ES-I3 (cell line): ENCODE data around the gene SMOC1.

Experiments
- H3K36me3 ChIP-seq: 2 replicates; pipeline ENCODE4 v1.6.1; 2013; ENCODE audit warnings: mild to moderate bottlenecking, low read length, control low read depth, moderate library complexity; ENCODE audit not compliant: insufficient read depth
- H3K4me1 ChIP-seq: 2 replicates; pipeline ENCODE4 v1.6.1; 2013; ENCODE audit warnings: mild to moderate bottlenecking, control low read depth, low read length; ENCODE audit not compliant: insufficient read depth
- H3K9ac ChIP-seq: 2 replicates; pipeline ENCODE4 v1.6.1; 2013; ENCODE audit warnings: low read depth, mild to moderate bottlenecking, low read length, moderate library complexity
- H3K9me3 ChIP-seq: 2 replicates; pipeline ENCODE4 v1.6.1; 2013; ENCODE audit warnings: mild to moderate bottlenecking, low read length, moderate library complexity; ENCODE audit not compliant: control insufficient read depth, insufficient read depth

Gene SMOC1

GRCh38 chr14:69876848-69877306 is 2.3 kb upstream of the SMOC1 start:
- Histone ChIP-seq H3K4me1 (no peaks in the 10 kb centered on the region), H3K9ac (no peak overlapping the region), H3K36me3 (no peaks in the 10 kb centered on the region), H3K9me3 (no peaks in the 10 kb centered on the region)

- no peak overlapping the region for H3K9ac ChIP-seq
- no peaks in the 10 kb centered on the region for H3K9me3 ChIP-seq
- no peaks in the 10 kb centered on the region for H3K36me3 ChIP-seq
- H3K4me1 ChIP-seq, result no peaks in the 10 kb centered on the region
Observed at GRCh38 chr14:69877492-69877891, 1.7 kb upstream of the SMOC1 start.

GRCh38 chr14:69878251-69878650 is 965 bp upstream of the SMOC1 start:
- Histone ChIP-seq H3K9ac (peak overlapping the region; percentile 28; the same call in 1 of the 2 replicates), H3K9me3 (no peaks in the 10 kb centered on the region), H3K4me1 (no peaks in the 10 kb centered on the region), H3K36me3 (no peaks in the 10 kb centered on the region)

- H3K4me1 ChIP-seq, result no peaks in the 10 kb centered on the region
- peak overlapping the region; percentile 62; the same call in 1 of the 2 replicates for H3K9ac ChIP-seq
- H3K36me3 ChIP-seq, result no peaks in the 10 kb centered on the region
- no peaks in the 10 kb centered on the region for H3K9me3 ChIP-seq
Observed at GRCh38 chr14:69880044-69880487, 850 bp downstream of the SMOC1 start.

- Histone ChIP-seq H3K4me1 (no peaks in the 10 kb centered on the region), H3K9ac (no peak overlapping the region), H3K9me3 (no peaks in the 10 kb centered on the region), H3K36me3 (no peaks in the 10 kb centered on the region)
Observed at GRCh38 chr14:69880893-69881292, 1.7 kb downstream of the SMOC1 start.

- no peak overlapping the region for H3K9ac ChIP-seq
- H3K9me3 ChIP-seq, result no peaks in the 10 kb centered on the region
- no peaks in the 10 kb centered on the region for H3K36me3 ChIP-seq
- no peaks in the 10 kb centered on the region for H3K4me1 ChIP-seq
Observed at GRCh38 chr14:69882116-69882864, 3.1 kb downstream of the SMOC1 start.

- H3K9ac ChIP-seq, result no peak overlapping the region
- H3K4me1 ChIP-seq, result no peaks in the 10 kb centered on the region
- H3K36me3 ChIP-seq, result no peaks in the 10 kb centered on the region
- H3K9me3 ChIP-seq, result no peaks in the 10 kb centered on the region
Observed at GRCh38 chr14:69882915-69883314, 3.7 kb downstream of the SMOC1 start.

GRCh38 chr14:69886453-69887242 is 7.4 kb downstream of the SMOC1 start:
- Histone ChIP-seq H3K4me1 (no peaks in the 10 kb centered on the region), H3K9me3 (no peaks in the 10 kb centered on the region), H3K36me3 (no peaks in the 10 kb centered on the region), H3K9ac (no peak overlapping the region)

GRCh38 chr14:69887740-69888657 is 8.8 kb downstream of the SMOC1 start:
- H3K9ac ChIP-seq, result no peak overlapping the region
- H3K36me3 ChIP-seq, result no peaks in the 10 kb centered on the region
- H3K4me1 ChIP-seq, result no peaks in the 10 kb centered on the region
- no peaks in the 10 kb centered on the region for H3K9me3 ChIP-seq

- no peak overlapping the region for H3K9ac ChIP-seq
- no peaks in the 10 kb centered on the region for H3K9me3 ChIP-seq
- no peaks in the 10 kb centered on the region for H3K36me3 ChIP-seq
- no peaks in the 10 kb centered on the region for H3K4me1 ChIP-seq
Observed at GRCh38 chr14:69891422-69891821, 12.2 kb downstream of the SMOC1 start.

GRCh38 chr14:69895109-69895508 is 15.9 kb downstream of the SMOC1 start:
- Histone ChIP-seq H3K9ac (no peak overlapping the region), H3K36me3 (no peaks in the 10 kb centered on the region), H3K9me3 (peaks cover 4% of the 10 kb centered on the region; the same call in 1 of the 2 replicates), H3K4me1 (no peaks in the 10 kb centered on the region)

- H3K4me1 ChIP-seq, result no peaks in the 10 kb centered on the region
- H3K36me3 ChIP-seq, result no peaks in the 10 kb centered on the region
- H3K9ac ChIP-seq, result no peak overlapping the region
- peaks cover 4% of the 10 kb centered on the region; the same call in 1 of the 2 replicates for H3K9me3 ChIP-seq
Observed at GRCh38 chr14:69896080-69896479, 16.9 kb downstream of the SMOC1 start.

GRCh38 chr14:69896972-69897371 is 17.8 kb downstream of the SMOC1 start:
- Histone ChIP-seq H3K9ac (no peak overlapping the region), H3K9me3 (peaks cover 4% of the 10 kb centered on the region; the same call in 1 of the 2 replicates), H3K4me1 (no peaks in the 10 kb centered on the region), H3K36me3 (no peaks in the 10 kb centered on the region)

GRCh38 chr14:69900603-69901002 is 21.4 kb downstream of the SMOC1 start:
- Histone ChIP-seq H3K9ac (no peak overlapping the region), H3K36me3 (no peaks in the 10 kb centered on the region), H3K4me1 (no peaks in the 10 kb centered on the region), H3K9me3 (peaks cover 7% of the 10 kb centered on the region; the same call in 1 of the 2 replicates)
